ENCODE results near the gene SH3PXD2A.
A peak's percentile ranks its signal among the peaks of the same experiment; 100 is the strongest.

The SH3PXD2A gene

GRCh38 chr10:103698266-103698665 is 157.1 kb downstream of the SH3PXD2A start:
- no peak for DNase-seq

GRCh38 chr10:103697787-103698186 is 157.6 kb downstream of the SH3PXD2A start:
- DNase-seq, result no peak

GRCh38 chr10:103696411-103697145 is 158.8 kb downstream of the SH3PXD2A start:
- DNase-seq, result peak; percentile 31

GRCh38 chr10:103696094-103696410 is 159.3 kb downstream of the SH3PXD2A start:
- no peak for DNase-seq

- no peak for DNase-seq
These were observed 159.8 kb downstream of the SH3PXD2A start for GRCh38 chr10:103695584-103696005.

- no peak for DNase-seq
These were observed 161.6 kb downstream of the SH3PXD2A start for GRCh38 chr10:103693812-103694205.

- no peak for DNase-seq
These were observed 162.2 kb downstream of the SH3PXD2A start for GRCh38 chr10:103692952-103693811.

- DNase-seq, result no peak
These were observed 162.9 kb downstream of the SH3PXD2A start for GRCh38 chr10:103692436-103692951.

- DNase-seq, result no peak
These were observed 163.5 kb downstream of the SH3PXD2A start for GRCh38 chr10:103691723-103692435.

GRCh38 chr10:103691267-103691666 is 164.1 kb downstream of the SH3PXD2A start:
- DNase-seq, result no peak

- DNase-seq, result no peak
These were observed 165.1 kb downstream of the SH3PXD2A start for GRCh38 chr10:103690281-103690680.

GRCh38 chr10:103688491-103688890 is 166.9 kb downstream of the SH3PXD2A start:
- no peak for DNase-seq

- DNase-seq, result no peak
These were observed 167.7 kb downstream of the SH3PXD2A start for GRCh38 chr10:103687718-103688117.

- DNase-seq, result no peak
These were observed 168.2 kb downstream of the SH3PXD2A start for GRCh38 chr10:103687172-103687571.

GRCh38 chr10:103685880-103686669 is 169.3 kb downstream of the SH3PXD2A start:
- no peak for DNase-seq

- DNase-seq, result no peak
These were observed 171.5 kb downstream of the SH3PXD2A start for GRCh38 chr10:103683851-103684250.

GRCh38 chr10:103682631-103683030 is 172.7 kb downstream of the SH3PXD2A start:
- no peak for DNase-seq

- DNase-seq, result no peak
These were observed 173.6 kb downstream of the SH3PXD2A start for GRCh38 chr10:103681617-103682399.

- DNase-seq, result no peak
These were observed 174.5 kb downstream of the SH3PXD2A start for GRCh38 chr10:103680869-103681236.

GRCh38 chr10:103679096-103679790 is 176.1 kb downstream of the SH3PXD2A start:
- DNase-seq, result no peak

- DNase-seq, result peak; percentile 59
These were observed 177.2 kb downstream of the SH3PXD2A start for GRCh38 chr10:103678178-103678526.

Measured in SHP77 treated with DMSO at 0.1 percent for 48 hours (cell line).